Parathyroid adenoma (tissue), 2 donors: ENCODE measurements around the gene LFNG.

Experiments used
- H2AFZ ChIP-seq: fragments of 300-600 bp; sonication (generic); one replicate; pipeline ENCODE4 v1.7.0; 2017; ENCODE audit warnings: antibody characterized with exemption, mild to moderate bottlenecking
- H3K27ac ChIP-seq: fragments of 300-600 bp; sonication (generic); one replicate; pipeline ENCODE4 v1.7.0; 2017
- H3K27me3 ChIP-seq: fragments of 300-600 bp; sonication (generic); one replicate; pipeline ENCODE4 v1.7.0; 2017; ENCODE audit warnings: low read length; ENCODE audit not compliant: control insufficient read depth, insufficient read depth
- H3K36me3 ChIP-seq: fragments of 300-600 bp; sonication (generic); one replicate; pipeline ENCODE4 v1.7.0; 2017; ENCODE audit warnings: low read length; ENCODE audit not compliant: control insufficient read depth, insufficient read depth
- H3K4me1 ChIP-seq: fragments of 300-600 bp; sonication (generic); one replicate; pipeline ENCODE4 v1.7.0; 2017; ENCODE audit warnings: control low read depth
- H3K4me2 ChIP-seq: fragments of 300-600 bp; sonication (generic); one replicate; pipeline ENCODE4 v1.7.0; 2017; ENCODE audit warnings: low read length
- H3K4me3 ChIP-seq: fragments of 300-600 bp; sonication (generic); one replicate; pipeline ENCODE4 v1.7.0; 2017; ENCODE audit warnings: low read depth, low read length
- H3K79me2 ChIP-seq: fragments of 300-600 bp; sonication (generic); one replicate; pipeline ENCODE4 v1.7.0; 2017; ENCODE audit warnings: control low read depth
- H3K9ac ChIP-seq: fragments of 300-600 bp; sonication (generic); one replicate; pipeline ENCODE4 v1.7.0; 2017; ENCODE audit warnings: mild to moderate bottlenecking
- H3K9me3 ChIP-seq: fragments of 300-600 bp; sonication (generic); one replicate; pipeline ENCODE4 v1.7.0; 2017; ENCODE audit warnings: low read length; ENCODE audit not compliant: control insufficient read depth
- CTCF ChIP-seq: fragments of 300-600 bp; sonication (generic); IDR thresholded peaks from one replicate; pipeline ENCODE4 v1.7.0; 2017; ENCODE audit warnings: antibody characterized with exemption, mild to moderate bottlenecking
- donor health status: primary hyperparathyroidism.

Gene LFNG

GRCh38 chr7:2497065-2497464 lies 22.5 kb upstream of the LFNG start:
- H3K27ac ChIP-seq = no peak overlapping the region
- H3K79me2 ChIP-seq = no peaks in the 10 kb centered on the region
- H3K36me3 ChIP-seq = no peaks in the 10 kb centered on the region
- TF ChIP-seq CTCF = no peak
- no peak overlapping the region for H3K4me2 ChIP-seq
- H3K4me3 ChIP-seq = no peak overlapping the region
- no peaks in the 10 kb centered on the region for H3K4me1 ChIP-seq
- no peak overlapping the region for H2AFZ ChIP-seq
- no peaks in the 10 kb centered on the region for H3K9me3 ChIP-seq
- no peaks in the 10 kb centered on the region for H3K27me3 ChIP-seq
- no peak overlapping the region for H3K9ac ChIP-seq

- no peaks in the 10 kb centered on the region for H3K27me3 ChIP-seq
- H3K4me3 ChIP-seq = no peak overlapping the region
- no peaks in the 10 kb centered on the region for H3K79me2 ChIP-seq
Measured at GRCh38 chr7:2497500-2498336, 21.9 kb upstream of the LFNG start.

GRCh38 chr7:2498708-2499107 lies 20.9 kb upstream of the LFNG start:
- H3K4me2 ChIP-seq = no peak overlapping the region
- H2AFZ ChIP-seq = no peak overlapping the region
- H3K9ac ChIP-seq = no peak overlapping the region
- no peaks in the 10 kb centered on the region for H3K9me3 ChIP-seq
- no peaks in the 10 kb centered on the region for H3K27me3 ChIP-seq
- H3K79me2 ChIP-seq = no peaks in the 10 kb centered on the region
- no peak overlapping the region for H3K4me3 ChIP-seq
- no peak overlapping the region for H3K27ac ChIP-seq
- no peaks in the 10 kb centered on the region for H3K4me1 ChIP-seq
- H3K36me3 ChIP-seq = no peaks in the 10 kb centered on the region
- no peak for TF ChIP-seq CTCF

More at GRCh38 chr7:2497500-2498336, 21.9 kb upstream of the LFNG start:
- TF ChIP-seq CTCF = no peak
- H3K9me3 ChIP-seq = no peaks in the 10 kb centered on the region
- no peak overlapping the region for H3K4me2 ChIP-seq
- H3K9ac ChIP-seq = no peak overlapping the region
- H2AFZ ChIP-seq = no peak overlapping the region
- H3K27ac ChIP-seq = no peak overlapping the region
- no peaks in the 10 kb centered on the region for H3K36me3 ChIP-seq
- H3K4me1 ChIP-seq = no peaks in the 10 kb centered on the region

- Histone ChIP-seq H3K4me1 (no peaks in the 10 kb centered on the region), H3K27me3 (no peaks in the 10 kb centered on the region), H2AFZ (no peak overlapping the region), H3K9ac (no peak overlapping the region), H3K36me3 (no peaks in the 10 kb centered on the region), H3K27ac (no peak overlapping the region), H3K4me2 (no peak overlapping the region), H3K79me2 (no peaks in the 10 kb centered on the region), H3K4me3 (no peak overlapping the region), H3K9me3 (no peaks in the 10 kb centered on the region)
- no peak for TF ChIP-seq CTCF
Measured at GRCh38 chr7:2499181-2499580, 20.4 kb upstream of the LFNG start.
